H1 (cell line): Measurements from ENCODE around the gene ARPC2. TPM values are rescaled to one million over a fixed set of nuclear protein-coding genes. Genes with fewer than 3 reads are reported as not detected.

Experiments
- CTCF ChIP-seq, 3 experiments: IDR thresholded peaks; 1 replicate in 2 of 3; 2 replicates in 1 of 3; pipeline versions ENCODE4 v1.5.1 to v1.6.1; 2011; ENCODE audit warnings: low read length in 3 of 3, mild to moderate bottlenecking in 3 of 3, inconsistent platforms in 2 of 3, low read depth in 1 of 3, moderate library complexity in 1 of 3; ENCODE audit not compliant: insufficient read depth in 1 of 3; ENCODE audit errors: control extremely low read depth in 1 of 3
- polyA plus RNA-seq, 7 experiments: library from polyadenylated mRNA; depleted of rRNA in 3 of 7; stranded (reverse) in 5 of 7; unstranded in 2 of 7; fragments of >200 nt in 5 of 7; fragments of 200-250 nt in 2 of 7; gene quantifications; 1 replicate in 5 of 7; 2 replicates in 1 of 7; 4 replicates in 1 of 7; pipeline versions ENCODE4 v1.2.1 to v1.2.3, GENCODE V29; 2011 to 2013; ENCODE audit warnings: missing spikeins in 2 of 7, mixed read lengths in 2 of 7
- total RNA-seq: library from RNA; stranded (reverse); fragmentation: NEBNext Ultra II Directional; extraction: Animal tissue kit (Norgen Biotek cat#: 25700); gene quantifications from 2 replicates; pipeline ENCODE4 v1.2.1, GENCODE V29; 2021

Gene ARPC2
- total and polyA plus RNA-seq, 2 of the 8 experiments (the other 6 are each of a cell fraction or from before 2014, with no cell fraction given): 174 to 195 TPM

- TF ChIP-seq CTCF (IDR thresholded peaks at IDR 0.05; ENCODE audit: control extremely low read depth in 1 of 3, insufficient read depth in 1 of 3, low read depth in 1 of 3, low read length in 3 of 3): no peak
Measured at GRCh38 chr2:218194880-218195279, 22.1 kb upstream of the ARPC2 start (continued).
